Stomach smooth muscle (tissue), 2 donors: ENCODE measurements around the gene NOM1.
A peak's percentile ranks its signal among the peaks of the same experiment; 100 is the strongest.

ENCODE experiments used
- H3K27ac ChIP-seq: one replicate; pipeline ENCODE4 v1.7.0; 2013; ENCODE audit warnings: mild to moderate bottlenecking, low read length, inconsistent platforms
- H3K27me3 ChIP-seq, 2 donors: one replicate each; pipeline ENCODE4 v1.7.0; 2013; ENCODE audit warnings: low read length in 2 of 2; ENCODE audit not compliant: insufficient read depth in 2 of 2, control insufficient read depth in 1 of 2
- H3K36me3 ChIP-seq, 2 donors: one replicate each; pipeline ENCODE4 v1.7.0; 2013; ENCODE audit warnings: low read length in 2 of 2; ENCODE audit not compliant: control insufficient read depth in 2 of 2, insufficient read depth in 2 of 2
- H3K4me1 ChIP-seq: one replicate; pipeline ENCODE4 v1.7.0; 2013; ENCODE audit warnings: low read length; ENCODE audit not compliant: control insufficient read depth, insufficient read depth
- H3K4me3 ChIP-seq, 2 donors: one replicate each; pipeline ENCODE4 v1.7.0; 2013; ENCODE audit warnings: low read length in 2 of 2
- H3K9ac ChIP-seq, 2 donors: one replicate each; pipeline ENCODE4 v1.7.0; 2013; ENCODE audit warnings: low read length in 2 of 2, mild to moderate bottlenecking in 1 of 2
- H3K9me3 ChIP-seq, 2 donors: one replicate each; pipeline ENCODE4 v1.7.0; 2013; ENCODE audit warnings: low read length in 2 of 2; ENCODE audit not compliant: control insufficient read depth in 2 of 2
- donor health status: healthy.
- donor health status: Pancreatic carcinoma.

Gene NOM1

DNA sequence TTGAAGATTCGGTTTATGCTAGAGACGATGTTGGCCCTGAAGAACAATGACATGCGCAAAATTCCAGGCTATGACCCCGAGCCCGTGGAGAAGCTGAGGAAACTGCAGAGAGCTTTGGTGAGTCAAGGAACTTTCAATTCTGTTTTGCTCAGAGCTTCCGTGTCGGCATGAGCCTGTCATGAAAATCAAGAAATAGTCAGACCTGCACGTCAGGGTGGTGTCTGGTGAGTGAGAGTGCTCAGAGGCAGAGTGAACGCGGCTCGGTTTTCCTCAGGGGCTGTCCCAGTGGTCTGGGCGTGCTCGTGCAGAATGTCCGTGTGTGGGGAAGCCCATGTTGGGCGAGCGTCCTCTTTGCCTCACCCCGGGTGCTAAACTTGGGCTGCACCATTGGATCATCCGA is 12.6 kb downstream of the NOM1 start:
- peaks cover 55 to 65% of the 10 kb centered on the region in 2 donors for H3K36me3 ChIP-seq
- H3K4me3 ChIP-seq = no peak overlapping the region
- no peaks in the 10 kb centered on the region for H3K27me3 ChIP-seq
- no peaks in the 10 kb centered on the region for H3K9me3 ChIP-seq
- H3K9ac ChIP-seq = no peak overlapping the region
- no peaks in the 10 kb centered on the region for H3K4me1 ChIP-seq
- H3K27ac ChIP-seq = no peak overlapping the region

DNA sequence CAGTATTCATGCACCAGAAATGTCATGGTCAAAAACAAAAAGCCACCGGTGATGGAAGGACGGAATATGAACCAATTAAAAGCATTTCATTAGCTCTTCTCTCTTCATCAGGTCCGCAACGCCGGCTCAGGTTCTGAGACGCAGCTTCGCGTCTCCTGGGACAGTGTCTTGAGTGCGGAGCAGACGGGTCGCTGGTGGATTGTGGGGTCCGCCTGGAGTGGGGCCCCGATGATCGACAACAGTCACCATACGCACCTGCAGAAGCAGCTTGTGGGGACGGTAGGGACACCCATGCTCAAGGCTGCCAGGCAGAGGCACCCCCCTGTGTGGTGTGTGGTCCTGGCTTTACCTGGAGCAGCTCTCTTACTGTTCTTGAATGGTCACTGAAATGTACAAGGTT is 13.4 kb downstream of the NOM1 start:
- H3K36me3 ChIP-seq = peaks cover 54 to 65% of the 10 kb centered on the region in 2 donors
- H3K4me3 ChIP-seq = no peak overlapping the region
- no peaks in the 10 kb centered on the region for H3K9me3 ChIP-seq
- H3K4me1 ChIP-seq = no peaks in the 10 kb centered on the region
- H3K27ac ChIP-seq = no peak overlapping the region
- no peak overlapping the region for H3K9ac ChIP-seq
- no peaks in the 10 kb centered on the region for H3K27me3 ChIP-seq

GRCh38 chr7:156963472-156963871 is 14.0 kb downstream of the NOM1 start:
- Histone ChIP-seq H3K4me1 (no peaks in the 10 kb centered on the region), H3K27ac (no peak overlapping the region), H3K27me3 (no peaks in the 10 kb centered on the region), H3K4me3 (no peak overlapping the region), H3K9me3 (no peaks in the 10 kb centered on the region), H3K36me3 (peaks cover 50 to 64% of the 10 kb centered on the region in 2 donors), H3K9ac (no peak overlapping the region)

DNA sequence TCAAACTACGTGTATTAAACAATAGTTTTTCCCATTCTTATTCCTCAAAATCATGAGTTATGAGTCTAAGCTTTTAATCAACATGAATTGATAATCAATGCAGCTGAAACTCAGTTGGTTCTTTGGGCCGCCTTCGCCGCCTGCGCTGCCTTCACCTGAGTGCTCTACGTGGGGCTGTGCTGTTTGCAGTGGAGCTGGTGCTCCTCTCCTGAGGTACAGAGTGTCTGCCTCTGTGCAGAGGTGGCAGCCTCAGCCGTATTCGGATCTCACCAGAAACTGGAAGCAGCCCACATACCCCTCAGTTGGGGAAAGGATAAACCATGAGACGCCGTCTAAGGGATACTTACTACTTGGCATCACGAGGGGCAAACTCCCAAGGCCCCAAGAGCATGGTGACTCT is 15.5 kb downstream of the NOM1 start:
- Histone ChIP-seq H3K4me3 (no peak overlapping the region), H3K9ac (no peak overlapping the region), H3K27me3 (no peaks in the 10 kb centered on the region), H3K27ac (no peak overlapping the region), H3K9me3 (no peaks in the 10 kb centered on the region), H3K4me1 (no peaks in the 10 kb centered on the region), H3K36me3 (peaks cover 48 to 63% of the 10 kb centered on the region in 2 donors)

DNA sequence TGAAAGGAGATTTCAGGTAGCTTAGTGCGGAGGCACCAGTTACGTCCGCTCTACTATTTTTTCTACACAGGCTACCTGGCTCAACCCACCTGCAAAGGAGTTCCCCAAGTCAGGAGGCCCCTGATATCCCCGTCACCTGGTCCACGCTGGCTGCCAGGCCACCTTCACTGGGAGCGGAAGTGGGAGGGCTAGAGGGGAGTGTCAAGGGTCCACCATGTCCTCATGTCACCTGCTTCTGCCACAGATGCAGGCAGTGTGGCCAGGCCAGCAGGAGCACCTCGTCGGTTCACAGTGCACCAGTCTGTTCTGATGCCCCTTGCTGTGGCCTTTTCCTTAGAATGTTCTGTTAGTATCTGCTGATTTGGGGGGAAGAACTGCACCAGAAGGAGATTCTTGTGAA is 16.9 kb downstream of the NOM1 start:
- no peak overlapping the region for H3K4me3 ChIP-seq
- no peak overlapping the region for H3K9ac ChIP-seq
- H3K27ac ChIP-seq = no peak overlapping the region
- no peaks in the 10 kb centered on the region for H3K27me3 ChIP-seq
- H3K4me1 ChIP-seq = no peaks in the 10 kb centered on the region
- H3K9me3 ChIP-seq = no peaks in the 10 kb centered on the region
- peaks cover 39 to 52% of the 10 kb centered on the region in 2 donors for H3K36me3 ChIP-seq

DNA sequence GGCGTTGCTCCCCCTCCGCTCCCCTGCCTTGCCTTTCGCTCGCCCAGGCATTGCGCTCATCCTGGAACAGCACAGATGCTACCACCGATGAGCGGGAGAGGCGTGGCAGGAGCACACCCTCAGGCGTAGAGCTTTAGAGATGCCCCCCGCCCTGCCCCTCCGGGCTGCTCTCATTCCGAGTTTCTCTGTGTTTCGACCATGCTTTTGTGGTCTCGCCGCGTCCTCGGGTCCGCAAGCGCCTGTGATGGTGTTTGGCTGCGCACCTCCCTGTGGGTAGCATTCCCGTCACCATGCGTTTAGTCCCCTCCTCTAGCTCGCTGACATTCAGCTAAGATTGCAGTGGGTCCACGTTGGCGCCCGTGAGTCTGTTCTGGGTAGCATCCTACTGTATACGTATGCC is 18.7 kb downstream of the NOM1 start:
- Histone ChIP-seq H3K27ac (no peak overlapping the region), H3K9ac (no peak overlapping the region)

DNA sequence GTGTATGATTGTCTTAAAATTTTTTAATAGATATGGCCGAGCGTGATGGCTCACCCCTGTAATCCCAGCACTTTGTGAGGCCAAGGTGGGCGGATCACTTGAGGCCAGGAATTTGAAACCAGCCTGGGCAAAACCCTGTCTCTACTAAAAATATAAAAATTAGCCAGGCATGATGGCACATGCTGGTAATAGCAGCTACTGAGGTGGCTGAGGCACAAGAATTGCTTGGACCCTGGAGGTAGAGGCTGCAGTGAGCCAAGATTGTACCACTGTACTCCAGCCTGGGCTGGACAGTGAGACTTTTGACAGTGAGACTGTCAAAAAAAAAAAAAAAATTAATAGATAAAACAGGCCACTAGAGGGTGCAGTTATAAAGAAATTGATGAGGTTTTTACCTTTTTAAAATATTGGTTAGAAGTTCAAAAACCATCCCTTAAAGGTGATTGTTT is 20.5 kb downstream of the NOM1 start:
- no peaks in the 10 kb centered on the region for H3K4me1 ChIP-seq
- no peak overlapping the region for H3K4me3 ChIP-seq
- no peaks in the 10 kb centered on the region for H3K9me3 ChIP-seq
- H3K36me3 ChIP-seq = peaks cover 15 to 30% of the 10 kb centered on the region in 2 donors
- H3K27me3 ChIP-seq = no peaks in the 10 kb centered on the region
- H3K27ac ChIP-seq = no peak overlapping the region
- H3K9ac ChIP-seq = no peak overlapping the region

More for the DNA sequence above, 18.7 kb downstream of the NOM1 start:
- no peaks in the 10 kb centered on the region for H3K27me3 ChIP-seq
- H3K36me3 ChIP-seq = peaks cover 30 to 46% of the 10 kb centered on the region in 2 donors
- no peaks in the 10 kb centered on the region for H3K4me1 ChIP-seq
- H3K4me3 ChIP-seq = no peak overlapping the region
- no peaks in the 10 kb centered on the region for H3K9me3 ChIP-seq

DNA sequence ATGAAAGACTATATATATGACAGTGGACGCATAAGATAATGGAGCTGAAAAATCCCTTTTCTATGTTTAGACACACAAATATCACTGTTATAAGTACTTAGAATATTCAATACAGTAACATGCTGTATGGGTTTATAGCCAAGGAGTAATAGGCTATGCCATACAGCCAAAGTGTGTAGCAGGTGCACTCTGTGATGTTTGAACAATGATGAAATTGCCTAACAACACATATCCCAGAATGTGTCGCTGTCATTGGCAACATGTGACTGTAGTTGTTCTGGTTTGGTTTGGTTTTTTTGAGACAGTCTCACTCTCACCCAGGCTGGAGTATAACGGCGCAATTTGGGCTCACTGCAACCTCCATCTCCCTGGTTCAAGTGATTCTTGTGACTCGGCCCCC is 26.1 kb downstream of the NOM1 start:
- H3K9ac ChIP-seq = no peak overlapping the region
- H3K4me3 ChIP-seq = no peak overlapping the region
- no peaks in the 10 kb centered on the region for H3K27me3 ChIP-seq
- no peak overlapping the region for H3K27ac ChIP-seq
- H3K9me3 ChIP-seq = peaks cover 0 to 6% of the 10 kb centered on the region in 2 donors
- H3K4me1 ChIP-seq = no peaks in the 10 kb centered on the region
- H3K36me3 ChIP-seq = peaks cover 3 to 8% of the 10 kb centered on the region in 2 donors

GRCh38 chr7:156979007-156979606 is 29.6 kb downstream of the NOM1 start:
- Histone ChIP-seq H3K4me1 (peaks cover under 1% of the 10 kb centered on the region), H3K4me3 (no peak overlapping the region), H3K9me3 (peaks cover 0 to 6% of the 10 kb centered on the region in 2 donors), H3K9ac (no peak overlapping the region), H3K36me3 (no peaks in the 10 kb centered on the region), H3K27me3 (no peaks in the 10 kb centered on the region), H3K27ac (no peak overlapping the region)

DNA sequence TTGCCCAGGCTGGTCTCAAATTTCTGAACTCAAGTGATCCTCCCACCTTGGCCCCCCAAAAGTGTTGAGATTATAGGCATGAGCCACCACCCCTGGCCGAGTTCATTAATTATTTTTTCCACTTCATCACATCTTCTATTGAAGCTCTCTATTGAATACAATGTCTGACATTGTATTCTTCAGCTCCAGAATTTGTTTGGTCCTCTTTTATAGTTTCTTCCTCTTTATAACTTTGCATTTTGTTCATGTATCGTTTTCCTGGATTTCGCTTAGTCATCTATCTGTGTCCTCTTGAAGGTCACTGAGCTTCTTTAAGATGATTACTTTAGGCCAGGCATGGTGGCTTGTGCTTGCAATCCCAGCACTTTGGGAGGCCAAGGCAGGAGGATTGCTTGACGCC is 30.2 kb downstream of the NOM1 start:
- Histone ChIP-seq H3K27ac (no peak overlapping the region), H3K4me1 (peaks cover 2% of the 10 kb centered on the region), H3K36me3 (no peaks in the 10 kb centered on the region), H3K9me3 (peaks cover 0 to 6% of the 10 kb centered on the region in 2 donors), H3K9ac (no peak overlapping the region), H3K4me3 (no peak overlapping the region), H3K27me3 (no peaks in the 10 kb centered on the region)

DNA sequence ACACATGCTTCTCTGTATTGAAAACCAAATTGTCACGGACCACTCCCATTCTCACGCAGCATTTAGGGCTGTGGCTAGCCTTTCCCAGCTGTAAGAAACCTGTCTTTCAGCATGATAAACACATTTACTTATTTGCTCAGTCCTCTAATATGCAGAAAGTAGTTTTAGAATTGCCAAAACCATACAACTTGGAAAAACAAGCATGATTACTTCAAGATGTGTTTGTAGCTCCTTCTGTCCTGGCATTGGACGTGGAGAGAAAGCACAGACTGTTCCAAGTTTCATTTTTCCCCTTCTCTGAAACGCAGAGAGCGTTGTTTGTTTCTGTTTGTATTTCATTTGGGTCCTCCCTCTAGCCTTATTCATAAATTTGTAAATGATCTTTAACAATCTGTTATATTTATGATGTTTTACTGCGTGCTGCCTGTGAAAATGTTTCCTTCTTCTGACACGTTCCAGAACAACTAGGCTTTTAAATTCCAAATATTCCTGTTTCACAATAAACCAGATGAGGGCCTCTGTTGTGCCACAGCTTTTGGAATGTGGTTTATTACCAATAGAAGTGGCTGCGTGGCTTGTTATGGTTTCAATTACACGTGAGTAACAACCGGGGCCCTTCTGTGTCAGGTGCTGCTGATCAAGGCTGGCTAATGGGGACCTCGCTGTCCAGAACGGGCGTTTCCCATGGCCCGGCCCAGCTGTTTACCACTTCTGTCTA is 34.8 kb downstream of the NOM1 start:
- Histone ChIP-seq H3K9me3 (peaks cover 0 to 3% of the 10 kb centered on the region in 2 donors), H3K9ac (peak overlapping the region in 1 of 2 donors; percentile 5), H3K36me3 (no peaks in the 10 kb centered on the region), H3K27ac (no peak overlapping the region), H3K4me3 (peak overlapping the region in 1 of 2 donors; percentile 1), H3K27me3 (no peaks in the 10 kb centered on the region), H3K4me1 (peaks cover 2% of the 10 kb centered on the region)
